Gastrocnemius medialis (tissue), 4 donors: ENCODE data around the gene SMARCC1.

Source experiments
- CTCF ChIP-seq, 5 experiments: fragments of 450-650 bp in 3 of 5; fragments of 200-600 bp in 2 of 5; sonication (generic) in 2 of 5; IDR thresholded peaks in 4 of 5; conservative IDR thresholded peaks in 1 of 5; 1 replicate in 4 of 5; 2 replicates in 1 of 5; pipeline ENCODE4 v1.5.1; 2016 to 2019; ENCODE audit warnings: antibody characterized with exemption in 5 of 5, mild to moderate bottlenecking in 3 of 5, moderate library complexity in 3 of 5
- POLR2A ChIP-seq, 2 donors: fragments of 450-650 bp; IDR thresholded peaks; one replicate each; pipeline ENCODE4 v1.6.1; 2017; ENCODE audit warnings: antibody characterized with exemption in 2 of 2, mild to moderate bottlenecking in 2 of 2, moderate library complexity in 2 of 2

GRCh38 chr3:47566667-47567066 lies 215.0 kb downstream of the SMARCC1 start:
- no peak for TF ChIP-seq POLR2A (IDR thresholded peaks at IDR 0.05)
- no peak for TF ChIP-seq CTCF (IDR thresholded peaks at IDR 0.05 in 4 of 5, conservative IDR thresholded peaks at IDR 0.05 in 1 of 5)
